ENCODE results near the gene TRMT61B.

TRMT61B gene

GRCh38 chr2:28868611-28869010 is 1.5 kb downstream of the TRMT61B start:
- DNase-seq (ENCODE audit: low read depth in 3 of 3, low spot score in 1 of 3): no peak

- no peak for DNase-seq (ENCODE audit: low read depth in 3 of 3, low spot score in 1 of 3)
Observed at GRCh38 chr2:28855977-28856376, 14.1 kb downstream of the TRMT61B start.

- no peak for DNase-seq (ENCODE audit: low read depth in 3 of 3, low spot score in 1 of 3)
Observed at GRCh38 chr2:28855193-28855592, 14.9 kb downstream of the TRMT61B start.

- DNase-seq (ENCODE audit: low read depth in 3 of 3, low spot score in 1 of 3): no peak
Observed at GRCh38 chr2:28842042-28842441, 28.1 kb downstream of the TRMT61B start.

GRCh38 chr2:28838971-28839370 is 31.1 kb downstream of the TRMT61B start:
- no peak for DNase-seq (ENCODE audit: low read depth in 3 of 3, low spot score in 1 of 3)

- DNase-seq (ENCODE audit: low read depth in 3 of 3, low spot score in 1 of 3): no peak
Observed at GRCh38 chr2:28835781-28836180, 34.3 kb downstream of the TRMT61B start.

- no peak for DNase-seq (ENCODE audit: low read depth in 3 of 3, low spot score in 1 of 3)
Observed at GRCh38 chr2:28833740-28834470, 36.2 kb downstream of the TRMT61B start.

GRCh38 chr2:28828382-28828781 is 41.7 kb downstream of the TRMT61B start:
- DNase-seq (ENCODE audit: low read depth in 3 of 3, low spot score in 1 of 3): no peak

GRCh38 chr2:28824870-28825269 is 45.2 kb downstream of the TRMT61B start:
- DNase-seq (ENCODE audit: low read depth in 3 of 3, low spot score in 1 of 3): no peak

GRCh38 chr2:28824207-28824606 is 45.9 kb downstream of the TRMT61B start:
- no peak for DNase-seq (ENCODE audit: low read depth in 3 of 3, low spot score in 1 of 3)

GRCh38 chr2:28822036-28822435 is 48.1 kb downstream of the TRMT61B start:
- no peak for DNase-seq (ENCODE audit: low read depth in 3 of 3, low spot score in 1 of 3)

GRCh38 chr2:28821295-28821958 is 48.7 kb downstream of the TRMT61B start:
- peak in 1 of 3 donors; percentile 12 for DNase-seq (ENCODE audit: low read depth in 3 of 3, low spot score in 1 of 3)

GRCh38 chr2:28818053-28818452 is 52.1 kb downstream of the TRMT61B start:
- DNase-seq (ENCODE audit: low read depth in 3 of 3, low spot score in 1 of 3): no peak

- peak; percentile 49 to 73 (median 50) for DNase-seq (ENCODE audit: low read depth in 3 of 3, low spot score in 1 of 3)
Observed at GRCh38 chr2:28810384-28811285, 59.5 kb downstream of the TRMT61B start, which contains the start of gene SPDYA. TSS of gene SPDYA (plus strand) at chr2:28810834. CDS start at chr2:28816015, 5,181 bp downstream.

GRCh38 chr2:28809927-28810326 is 60.2 kb downstream of the TRMT61B start:
- no peak for DNase-seq (ENCODE audit: low read depth in 3 of 3, low spot score in 1 of 3)

- no peak for DNase-seq (ENCODE audit: low read depth in 3 of 3, low spot score in 1 of 3)
Observed at GRCh38 chr2:28802975-28803429, 67.1 kb downstream of the TRMT61B start.

GRCh38 chr2:28801726-28802125 is 68.4 kb downstream of the TRMT61B start:
- no peak for DNase-seq (ENCODE audit: low read depth in 3 of 3, low spot score in 1 of 3)

Data from stimulated activated CD4-positive, alpha-beta T cell treated with anti-CD3 and anti-CD28 coated beads, TNF-alpha, amount 100 ng/mL, for 1 hour (primary cell).